ENCODE measurements around the gene KCNQ2. TPM values are rescaled to one million over a fixed set of nuclear protein-coding genes. Genes with fewer than 3 reads are reported as not detected.

KCNQ2 gene
- total RNA-seq, 1 experiment from 2014 or later = 86.5 TPM

DNA sequence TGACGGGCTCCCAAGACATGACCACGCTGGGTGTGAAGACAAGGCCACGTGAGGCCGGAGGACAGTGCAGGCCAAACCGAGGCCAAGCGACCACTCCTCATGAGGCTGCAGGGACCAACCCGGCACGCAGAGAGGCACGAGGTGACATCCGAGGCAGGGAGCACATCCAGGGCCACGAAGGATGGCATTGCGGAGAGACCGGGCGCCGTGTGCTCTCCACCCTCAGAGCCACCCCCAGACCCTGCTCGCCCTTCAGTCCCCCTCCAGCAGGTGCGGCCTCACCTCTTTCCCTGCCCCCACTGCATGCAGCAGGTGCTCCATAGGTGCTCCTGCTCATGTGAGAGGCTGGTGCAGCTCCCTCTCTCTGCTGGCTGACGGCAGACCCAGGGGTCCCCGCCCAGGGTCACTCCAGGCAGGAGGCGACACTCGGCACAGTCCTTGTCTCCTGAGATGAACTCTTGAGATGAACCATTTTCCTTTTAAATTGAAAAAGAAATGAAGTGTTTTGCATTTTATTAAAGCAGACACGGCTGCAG is 77.5 kb downstream of the KCNQ2 start (continued):
- TF ChIP-seq SIN3A (IDR thresholded peaks at IDR 0.05; ENCODE audit: low read depth) = no peak

DNA sequence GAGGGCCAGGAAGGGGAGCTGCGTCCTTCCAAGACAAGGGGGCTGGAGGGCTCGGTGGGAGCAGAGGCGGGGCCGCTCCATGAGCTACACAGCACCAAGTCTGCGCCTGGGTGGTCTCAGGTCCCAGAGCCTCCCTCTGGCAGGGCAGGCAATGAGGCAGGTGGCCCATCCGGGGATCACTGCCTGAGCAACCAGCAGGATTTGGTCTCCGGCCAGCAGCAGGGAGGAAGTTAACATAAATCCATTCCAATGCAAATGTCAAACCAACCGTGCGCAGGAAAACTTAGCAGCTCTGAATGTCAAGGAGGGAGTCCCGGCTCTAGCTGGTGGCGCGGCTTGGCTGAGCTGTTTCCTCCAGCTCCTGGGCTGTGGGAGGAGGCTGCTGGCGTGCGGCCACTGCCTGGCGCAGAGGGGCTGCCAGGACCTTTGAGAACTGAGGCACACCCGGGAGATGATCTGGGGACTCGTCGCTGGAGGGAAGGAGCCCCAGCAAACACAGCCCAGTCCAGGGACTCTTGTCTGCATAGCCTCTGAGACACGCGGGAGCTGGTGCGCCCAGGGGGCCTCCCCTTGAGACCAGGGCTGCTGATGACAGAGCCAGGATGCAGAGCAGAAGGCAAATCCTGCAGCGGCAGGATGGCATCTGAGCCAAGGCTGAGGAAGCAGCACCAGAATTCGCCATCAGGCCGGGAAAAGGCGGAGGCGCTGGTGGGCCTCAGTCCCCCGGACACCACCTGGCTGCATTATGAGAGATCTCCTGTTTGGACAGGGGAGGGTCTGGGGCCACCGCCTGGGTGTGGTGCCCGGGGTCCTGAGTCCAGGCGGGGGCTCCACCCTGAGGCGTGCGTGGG is 78.2 kb downstream of the KCNQ2 start:
- CTCF ChIA-PET = no interaction called here
- Histone ChIP-seq H4K20me1 (ENCODE audit: insufficient read depth) (no peaks in the 10 kb centered on the region), H3K9me3 (ENCODE audit: control insufficient read depth in 1 of 2, insufficient read depth in 1 of 2, low read depth in 1 of 2, low read length in 2 of 2) (0 out of 4 replicates have a peak, but pooled peaks cover 0 to 6% of the 10 kb centered on the region in 2 experiments), H3K9ac (ENCODE audit: low read length) (no peak overlapping the region), H3K27me3 (ENCODE audit: insufficient read depth, low read length) (no peaks in the 10 kb centered on the region), H3K4me1 (ENCODE audit: control insufficient read depth in 1 of 2, insufficient read depth in 2 of 2, low read length in 2 of 2) (no peaks in the 10 kb centered on the region), H2AFZ (ENCODE audit: low read depth, low read length, poor library complexity, severe bottlenecking) (no peak overlapping the region), H3K79me2 (ENCODE audit: insufficient read depth, low read length) (no peaks in the 10 kb centered on the region), H3K27ac (ENCODE audit: low read depth, low read length) (no peak overlapping the region), H3K36me3 (ENCODE audit: control insufficient read depth in 1 of 2, insufficient read depth in 2 of 2, low read length in 2 of 2) (no peaks in the 10 kb centered on the region), H3K4me3 (replicated peaks in 1 of 2; ENCODE audit: low read depth in 1 of 2, low read length in 2 of 2) (no peak overlapping the region), H3K9me2 (ENCODE audit: insufficient read depth) (no peaks in the 10 kb centered on the region), H3K4me2 (ENCODE audit: low read length) (no peak overlapping the region)
- RAD21 ChIA-PET (ENCODE audit: low non-redundant PET in 1 of 2, low total read pairs in 2 of 2, uncharacterized antibody in 2 of 2, unreplicated experiment in 2 of 2) = no interaction called here
- ATAC-seq (no peak), DNase-seq (ENCODE audit: low read depth, low spot score) (no peak)
- intact Hi-C loops (cut with micrococcal nuclease) = no loop called here
- no TSS peak for BruUV-seq (replicated peaks)
- POLR2A ChIA-PET = no interaction called here
- no peak for TF ChIP-seq POLR2AphosphoS5 (IDR thresholded peaks at IDR 0.05; ENCODE audit: low read depth, low read length)
- no peak for TF ChIP-seq ZFX (IDR thresholded peaks at IDR 0.05)
- no peak for TF ChIP-seq FOSL1 (IDR thresholded peaks at IDR 0.05; ENCODE audit: low read depth)
- no peak for TF ChIP-seq TCF7L2 (IDR thresholded peaks at IDR 0.05; ENCODE audit: borderline replicate concordance, extremely low read depth, insufficient read depth, insufficient read length)
- TF ChIP-seq EZH2phosphoT487 (IDR thresholded peaks at IDR 0.05; ENCODE audit: borderline replicate concordance) = no peak
- TF ChIP-seq SP1 (IDR thresholded peaks at IDR 0.05; ENCODE audit: low read depth) = no peak
- no peak for TF ChIP-seq POLR2A (IDR thresholded peaks at IDR 0.05; ENCODE audit: borderline replicate concordance, extremely low read depth, insufficient read depth, insufficient read length)
- no peak for TF ChIP-seq SIN3A (IDR thresholded peaks at IDR 0.05; ENCODE audit: low read depth)
- no peak for TF ChIP-seq RAD21 (IDR thresholded peaks at IDR 0.05; ENCODE audit: low read depth)
- TF ChIP-seq, protein P1, sequence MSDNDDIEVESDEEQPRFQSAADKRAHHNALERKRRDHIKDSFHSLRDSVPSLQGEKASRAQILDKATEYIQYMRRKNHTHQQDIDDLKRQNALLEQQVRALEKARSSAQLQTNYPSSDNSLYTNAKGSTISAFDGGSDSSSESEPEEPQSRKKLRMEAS (IDR thresholded peaks at IDR 0.05) = no peak

Data from HCT116 (cell line).